ENCODE data around the gene PSENEN.

PSENEN gene, protein sequence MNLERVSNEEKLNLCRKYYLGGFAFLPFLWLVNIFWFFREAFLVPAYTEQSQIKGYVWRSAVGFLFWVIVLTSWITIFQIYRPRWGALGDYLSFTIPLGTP

DNA sequence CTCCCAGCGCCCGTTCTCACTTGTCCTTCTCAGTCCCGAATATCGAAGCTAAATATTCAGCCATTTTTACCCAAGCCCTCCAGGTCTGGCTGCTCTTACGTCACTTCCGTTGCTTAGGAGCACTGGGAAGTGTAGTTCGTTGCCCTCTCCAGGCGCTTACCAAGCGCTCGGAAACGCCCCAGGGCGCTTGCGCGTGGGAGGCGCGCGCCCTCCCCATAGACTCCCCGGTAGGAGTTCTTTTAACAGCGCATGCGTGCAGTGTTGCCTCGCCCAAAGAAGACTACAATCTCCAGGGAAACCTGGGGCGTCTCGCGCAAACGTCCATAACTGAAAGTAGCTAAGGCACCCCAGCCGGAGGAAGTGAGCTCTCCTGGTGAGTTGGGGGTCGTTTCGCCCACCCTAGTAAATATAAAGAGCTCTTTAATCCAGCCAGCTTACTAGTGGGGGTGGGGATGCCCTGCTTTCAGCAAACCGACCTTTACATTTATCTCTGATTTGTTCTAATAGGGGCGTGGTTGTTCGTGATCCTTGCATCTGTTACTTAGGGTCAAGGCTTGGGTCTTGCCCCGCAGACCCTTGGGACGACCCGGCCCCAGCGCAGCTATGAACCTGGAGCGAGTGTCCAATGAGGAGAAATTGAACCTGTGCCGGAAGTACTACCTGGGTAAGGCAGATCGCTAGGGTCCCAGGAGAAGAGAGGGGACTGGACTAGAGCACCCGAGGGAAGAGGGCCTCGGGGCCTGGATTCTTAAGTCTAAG, at the start of gene PSENEN, which contains the start of gene U2AF1L4:
TSS of gene PSENEN (plus strand) at position 324 of the 759 bp plus-strand sequence. CDS start at position 604, 280 bp downstream.
TSS of gene U2AF1L4 (minus strand) at position 91 of the 759 bp plus-strand sequence. CDS start at position 64, 27 bp downstream.
- DNase-seq (ENCODE audit: low read depth in 1 of 2, low spot score in 1 of 2): peak; percentile 86 to 96

DNA sequence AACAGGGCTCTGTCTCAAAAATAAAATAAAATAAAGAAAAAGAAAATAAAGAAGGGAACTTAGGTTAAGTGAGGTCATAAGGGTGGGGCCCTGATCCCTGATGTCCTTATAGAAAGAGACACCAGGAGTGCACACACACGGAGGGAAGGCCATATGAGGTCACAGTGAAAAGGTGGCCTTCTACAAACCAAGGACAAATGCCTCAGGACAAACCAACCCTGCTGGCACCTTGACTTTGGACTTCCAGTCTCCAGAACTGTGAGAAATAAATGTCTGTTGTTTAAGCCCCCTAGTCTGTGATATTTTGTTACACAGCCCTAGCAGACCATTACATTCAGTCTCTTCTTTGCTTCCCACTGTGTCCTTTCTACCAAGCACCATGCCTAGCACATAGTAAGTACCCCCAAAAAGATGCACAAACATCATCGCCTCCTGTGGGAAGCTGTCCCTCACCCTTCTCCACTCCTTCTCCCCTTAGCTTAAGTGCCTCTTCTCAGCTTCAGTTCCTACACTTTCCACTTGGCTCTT, 49.5 kb upstream of the PSENEN start:
- no peak for DNase-seq (ENCODE audit: low read depth in 1 of 2, low spot score in 1 of 2)

DNA sequence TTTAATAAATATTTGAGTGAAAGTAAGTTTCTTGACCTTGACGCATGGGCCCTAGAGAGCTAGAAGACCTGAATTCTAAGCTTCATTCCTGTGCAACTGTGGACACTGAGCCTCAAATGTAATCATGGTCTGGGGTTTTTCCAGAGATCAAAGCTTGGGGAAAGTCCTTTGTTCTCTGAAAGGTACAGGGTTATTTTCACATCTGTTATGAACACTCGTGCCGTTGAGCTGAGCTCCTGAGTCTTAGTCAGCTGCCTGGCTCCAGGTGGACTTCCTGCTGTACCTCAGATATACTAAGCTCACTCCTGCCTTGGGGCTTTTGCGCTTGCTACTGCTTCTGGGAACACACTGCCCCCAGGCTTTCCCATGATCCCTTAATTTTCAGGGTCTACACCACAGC, 48.6 kb upstream of the PSENEN start:
- DNase-seq (ENCODE audit: low read depth in 1 of 2, low spot score in 1 of 2): no peak

DNA sequence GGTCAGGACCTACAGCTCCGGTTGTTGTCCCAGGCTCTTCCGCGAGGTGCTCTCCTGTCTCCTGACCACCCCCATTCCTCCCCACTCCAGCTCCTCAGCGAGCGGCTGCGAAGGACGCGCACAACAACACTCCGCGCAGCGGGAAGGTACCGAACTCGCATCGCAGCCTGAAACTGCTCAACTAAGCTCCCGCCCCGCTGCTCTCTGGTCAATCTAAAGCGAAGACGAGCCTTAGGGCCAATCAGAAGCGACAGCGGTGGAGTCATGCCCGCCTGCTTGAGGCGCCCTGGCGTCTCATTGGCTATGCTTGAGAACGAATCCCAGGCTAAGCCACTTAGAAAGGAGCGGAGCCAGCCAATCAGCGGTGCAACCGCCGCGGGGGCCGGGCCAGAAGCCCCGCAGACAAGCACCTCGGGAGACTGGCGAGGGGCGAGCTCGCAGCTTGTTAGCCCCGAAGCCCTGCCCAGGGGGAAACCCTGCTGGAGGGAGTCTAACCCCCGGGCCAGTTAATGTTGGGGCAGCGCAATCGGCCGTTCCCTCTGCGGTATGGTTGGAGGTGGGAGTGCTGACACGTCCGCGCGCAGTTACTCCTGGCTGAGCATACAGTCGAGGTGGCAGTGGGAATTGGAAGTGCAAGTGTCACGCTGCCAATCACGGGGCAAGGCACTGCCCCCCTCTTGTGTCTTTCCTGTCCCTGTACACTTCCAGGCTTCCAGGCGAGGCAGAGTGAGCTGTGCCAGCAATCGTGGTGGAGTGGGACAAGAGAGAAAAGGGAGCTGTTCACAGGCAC, 43.0 kb upstream of the PSENEN start:
- peak; percentile 79 to 86 for DNase-seq (ENCODE audit: low read depth in 1 of 2, low spot score in 1 of 2)

DNA sequence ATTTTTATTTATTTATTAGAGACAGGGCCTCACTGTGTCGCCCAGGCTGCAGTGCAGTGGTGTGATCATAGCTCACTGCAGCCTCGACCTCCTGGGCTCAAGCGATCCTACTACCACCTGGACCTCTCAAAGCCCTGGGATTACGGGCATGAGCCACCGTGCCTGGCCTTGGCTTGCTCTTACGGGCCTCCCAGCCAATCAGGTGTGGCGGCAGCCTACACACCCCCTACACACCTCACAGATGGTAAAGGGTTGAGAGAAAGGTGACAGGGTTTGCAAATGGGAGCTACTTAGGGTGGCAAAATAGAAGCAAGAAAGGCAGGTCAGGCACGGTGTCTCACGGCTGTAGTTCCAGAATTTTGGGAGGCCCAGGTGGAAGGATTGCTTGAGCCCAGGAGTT, 42.1 kb upstream of the PSENEN start:
- DNase-seq (ENCODE audit: low read depth in 1 of 2, low spot score in 1 of 2): no peak

DNA sequence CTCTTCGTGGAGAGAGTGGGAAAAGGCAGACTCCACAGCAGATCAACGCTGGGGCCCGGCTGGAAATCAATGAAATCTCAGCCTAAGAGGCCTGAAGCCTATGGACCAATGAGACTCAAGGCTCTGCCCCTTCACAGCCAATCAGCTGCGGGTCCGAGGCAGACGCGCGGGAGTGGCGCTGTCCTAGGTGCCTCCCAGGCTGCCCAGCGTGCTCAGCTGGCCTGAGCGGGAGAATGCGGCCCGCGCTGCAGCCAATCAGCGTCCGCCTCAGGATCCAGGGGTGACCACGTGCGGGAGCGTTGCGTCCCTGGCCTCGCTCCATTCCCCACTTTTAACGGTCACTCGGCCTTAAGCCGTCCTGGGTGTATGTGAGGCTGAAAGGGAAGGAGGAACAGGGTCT, 41.2 kb upstream of the PSENEN start, which contains the start of gene ZBTB32:
TSS of gene ZBTB32 (plus strand) at position 341 of the 400 bp plus-strand sequence. CDS start 10,069 bp downstream, outside the sequence.
- no peak for DNase-seq (ENCODE audit: low read depth in 1 of 2, low spot score in 1 of 2)

DNA sequence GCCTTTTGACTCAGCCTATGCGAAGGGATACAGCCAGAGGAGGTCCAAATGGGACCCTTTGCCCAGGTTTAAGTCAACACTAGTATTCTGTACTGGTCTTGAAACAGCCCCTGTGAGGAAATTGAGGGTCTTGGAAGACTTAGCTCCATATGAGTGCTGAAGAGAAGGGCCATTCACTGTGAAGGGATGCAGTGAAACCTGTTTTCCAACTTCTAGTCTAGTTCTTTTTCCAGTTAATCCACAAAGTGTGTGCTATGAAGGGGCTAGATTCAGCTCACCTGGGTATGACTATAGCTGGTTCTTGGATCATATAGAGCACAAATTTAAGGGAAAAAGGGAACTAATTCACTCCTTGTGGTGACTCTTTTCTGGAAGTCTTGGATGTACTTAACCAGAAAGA, 37.1 kb upstream of the PSENEN start:
- no peak for DNase-seq (ENCODE audit: low read depth in 1 of 2, low spot score in 1 of 2)

DNA sequence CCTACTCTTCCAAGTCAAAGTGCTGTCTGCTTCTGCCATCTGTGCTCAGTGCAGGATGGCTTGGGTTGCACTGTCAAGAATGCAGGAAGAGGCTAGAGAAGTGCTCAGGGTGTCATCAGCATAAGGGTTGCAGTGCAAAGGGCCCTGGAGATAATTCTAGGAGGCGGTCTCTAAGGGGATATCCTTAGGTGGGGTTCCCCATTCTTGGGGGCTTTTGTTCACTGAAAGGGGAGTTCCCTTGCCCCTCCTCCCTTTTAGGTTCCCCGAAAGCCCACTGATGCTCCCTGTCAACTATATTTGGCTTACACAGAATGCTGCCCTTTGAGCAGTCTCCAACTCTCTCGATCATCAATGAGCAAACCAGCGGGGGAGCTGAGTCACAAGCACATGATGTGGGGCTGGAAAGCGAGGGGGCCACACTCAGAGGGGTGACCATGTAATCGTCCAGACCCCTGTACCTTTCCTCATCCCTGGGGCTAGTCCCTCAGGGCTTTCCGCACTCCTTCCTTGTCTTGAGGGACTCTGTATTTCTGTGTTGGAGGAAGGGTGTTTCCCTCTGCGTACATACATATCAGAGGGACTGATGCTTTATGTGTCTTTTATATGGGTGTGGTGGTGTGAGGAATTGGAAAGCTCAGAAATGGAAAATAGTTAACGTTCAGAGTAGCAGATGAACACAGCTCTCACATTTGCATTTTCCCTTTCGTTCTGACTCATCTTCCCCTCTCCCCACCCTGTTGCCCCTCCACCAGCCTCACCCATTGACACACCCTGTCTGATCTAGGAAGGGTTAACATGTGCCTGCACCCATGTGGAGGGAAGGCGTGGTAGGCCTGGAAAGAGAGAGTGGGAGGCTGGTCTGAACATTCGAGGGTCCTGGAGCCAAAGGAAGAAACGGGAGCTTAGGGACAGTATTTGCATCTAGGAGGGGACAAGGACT, 34.4 kb upstream of the PSENEN start:
- peak in 1 of 2 donors; percentile 29 for DNase-seq (ENCODE audit: low read depth in 1 of 2, low spot score in 1 of 2)

DNA sequence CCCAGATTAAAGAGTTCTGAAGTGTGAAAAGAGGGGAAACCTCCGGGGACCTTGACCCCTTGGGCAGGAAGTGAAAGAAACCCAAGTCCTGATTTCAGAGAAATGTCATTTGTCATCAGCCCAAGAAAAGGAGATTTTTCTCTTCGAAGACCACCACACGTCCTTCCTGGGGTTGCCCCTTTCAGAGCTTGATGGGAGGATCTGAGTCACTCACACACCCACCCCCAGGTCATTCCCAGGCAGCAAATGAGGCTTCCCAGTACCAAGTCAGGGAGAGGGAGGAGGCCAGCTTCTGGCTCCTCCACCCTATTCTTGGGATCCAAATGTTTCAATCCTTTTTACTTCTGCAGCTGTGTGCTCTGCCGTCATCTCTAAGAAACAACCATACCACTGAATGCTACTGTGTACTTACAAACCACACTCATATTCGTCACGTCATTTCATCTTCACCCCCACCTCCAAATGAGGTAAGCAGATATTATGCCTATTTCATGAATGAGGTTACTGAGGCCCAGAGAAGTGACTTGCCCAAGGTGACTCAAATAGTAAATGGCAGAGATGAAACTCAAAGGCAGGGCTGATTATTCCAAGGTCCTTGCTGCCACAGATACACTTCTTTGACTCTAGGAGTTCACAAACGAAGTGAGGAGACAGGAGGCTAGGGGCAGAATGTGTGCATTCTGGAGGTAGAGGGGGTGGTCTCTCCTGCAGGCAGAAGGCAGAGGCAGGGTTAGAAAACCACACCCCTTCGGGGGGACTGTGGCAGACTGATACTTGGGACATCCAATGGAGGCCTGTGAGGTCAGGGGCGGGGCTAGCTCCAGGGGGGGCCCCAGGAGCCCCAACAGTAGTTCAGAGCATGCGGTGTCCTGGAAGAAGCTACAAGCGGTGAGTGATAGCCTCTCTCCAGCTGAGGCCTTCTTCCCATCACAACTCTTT, 32.6 kb upstream of the PSENEN start:
- DNase-seq (ENCODE audit: low read depth in 1 of 2, low spot score in 1 of 2): peak in 1 of 2 donors; percentile 28

DNA sequence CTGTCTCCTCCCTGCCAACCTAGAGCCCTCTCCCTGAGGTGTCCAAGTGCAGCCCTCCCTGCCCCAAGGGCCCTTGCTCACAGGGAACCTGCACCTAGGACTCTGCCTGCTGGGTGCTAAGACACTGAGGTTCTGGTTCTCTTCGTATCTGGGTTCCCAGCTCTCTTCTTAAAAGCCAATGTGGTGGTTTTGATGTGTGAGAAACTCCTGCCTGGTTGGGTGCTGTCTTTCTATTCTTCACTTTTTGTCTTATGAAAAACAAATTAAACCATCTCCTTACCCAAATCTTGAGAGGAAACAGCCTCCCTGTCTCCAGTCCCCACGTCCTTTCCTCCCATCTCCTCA, 32.0 kb upstream of the PSENEN start:
- DNase-seq (ENCODE audit: low read depth in 1 of 2, low spot score in 1 of 2): no peak

DNA sequence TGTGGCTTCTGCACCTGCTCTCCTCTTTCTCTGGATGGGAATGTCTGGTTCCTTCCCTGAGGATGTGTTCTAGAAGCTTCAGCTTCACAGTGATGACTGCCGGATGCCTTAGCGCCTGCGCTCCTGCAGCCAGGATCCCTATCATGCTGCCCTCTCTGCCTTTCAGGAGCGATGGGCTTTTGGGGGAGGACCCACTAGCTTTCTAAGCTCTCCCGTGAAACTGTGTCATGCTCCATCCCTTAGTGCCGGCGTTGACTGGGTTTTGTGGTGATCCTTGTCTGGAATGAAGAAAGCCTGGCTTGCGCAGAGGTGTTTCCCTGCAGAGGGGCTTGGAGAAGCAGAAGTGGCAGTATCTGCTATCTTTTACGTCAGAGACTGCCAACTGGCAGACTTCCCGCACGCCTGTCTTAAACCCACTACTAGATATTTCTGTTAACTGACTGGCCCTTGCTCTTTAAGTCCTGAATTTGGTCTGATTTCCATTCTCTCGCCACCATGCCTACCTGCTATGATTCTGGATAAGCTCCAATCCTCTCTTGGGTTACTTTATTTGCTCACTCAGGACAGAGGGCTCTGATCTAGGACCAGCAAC, 31.5 kb upstream of the PSENEN start:
- no peak for DNase-seq (ENCODE audit: low read depth in 1 of 2, low spot score in 1 of 2)

DNA sequence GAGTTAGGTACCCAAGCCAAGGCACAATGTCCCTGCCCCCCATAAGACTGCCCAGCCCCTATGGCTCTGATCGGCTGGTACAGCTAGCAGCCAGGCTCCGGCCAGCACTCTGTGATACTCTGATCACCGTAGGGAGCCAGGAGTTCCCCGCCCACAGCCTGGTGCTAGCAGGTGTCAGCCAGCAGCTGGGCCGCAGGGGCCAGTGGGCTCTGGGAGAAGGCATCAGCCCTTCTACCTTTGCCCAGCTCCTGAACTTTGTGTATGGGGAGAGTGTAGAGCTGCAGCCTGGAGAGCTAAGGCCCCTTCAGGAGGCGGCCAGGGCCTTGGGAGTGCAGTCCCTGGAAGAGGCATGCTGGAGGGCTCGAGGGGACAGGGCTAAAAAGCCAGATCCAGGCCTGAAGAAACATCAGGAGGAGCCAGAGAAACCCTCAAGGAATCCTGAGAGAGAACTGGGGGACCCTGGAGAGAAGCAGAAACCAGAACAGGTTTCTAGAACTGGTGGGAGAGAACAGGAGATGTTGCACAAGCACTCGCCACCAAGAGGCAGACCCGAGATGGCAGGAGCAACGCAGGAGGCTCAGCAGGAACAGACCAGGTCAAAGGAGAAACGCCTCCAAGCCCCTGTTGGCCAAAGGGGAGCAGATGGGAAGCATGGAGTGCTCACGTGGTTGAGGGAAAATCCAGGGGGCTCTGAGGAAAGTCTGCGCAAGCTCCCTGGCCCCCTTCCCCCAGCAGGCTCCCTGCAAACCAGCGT, 30.7 kb upstream of the PSENEN start:
- no peak for DNase-seq (ENCODE audit: low read depth in 1 of 2, low spot score in 1 of 2)

DNA sequence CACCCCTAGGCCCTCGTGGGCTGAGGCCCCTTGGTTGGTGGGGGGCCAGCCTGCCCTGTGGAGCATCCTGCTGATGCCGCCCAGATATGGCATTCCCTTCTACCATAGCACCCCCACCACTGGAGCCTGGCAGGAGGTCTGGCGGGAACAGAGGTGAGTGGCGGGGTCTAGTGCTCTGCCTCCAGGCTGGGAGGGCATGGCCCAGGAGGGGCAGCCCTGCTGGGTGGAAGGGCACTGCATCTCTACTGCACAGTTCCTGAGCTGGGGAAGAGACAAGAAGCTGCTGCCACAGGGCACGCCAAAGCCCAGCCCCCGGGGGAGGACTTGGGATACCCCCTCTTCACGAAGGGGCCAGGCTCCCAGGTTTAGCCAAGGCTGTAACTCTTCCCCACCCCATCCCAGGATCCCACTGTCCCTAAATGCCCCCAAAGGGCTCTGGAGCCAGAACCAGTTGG, 30.1 kb upstream of the PSENEN start:
- DNase-seq (ENCODE audit: low read depth in 1 of 2, low spot score in 1 of 2): no peak

DNA sequence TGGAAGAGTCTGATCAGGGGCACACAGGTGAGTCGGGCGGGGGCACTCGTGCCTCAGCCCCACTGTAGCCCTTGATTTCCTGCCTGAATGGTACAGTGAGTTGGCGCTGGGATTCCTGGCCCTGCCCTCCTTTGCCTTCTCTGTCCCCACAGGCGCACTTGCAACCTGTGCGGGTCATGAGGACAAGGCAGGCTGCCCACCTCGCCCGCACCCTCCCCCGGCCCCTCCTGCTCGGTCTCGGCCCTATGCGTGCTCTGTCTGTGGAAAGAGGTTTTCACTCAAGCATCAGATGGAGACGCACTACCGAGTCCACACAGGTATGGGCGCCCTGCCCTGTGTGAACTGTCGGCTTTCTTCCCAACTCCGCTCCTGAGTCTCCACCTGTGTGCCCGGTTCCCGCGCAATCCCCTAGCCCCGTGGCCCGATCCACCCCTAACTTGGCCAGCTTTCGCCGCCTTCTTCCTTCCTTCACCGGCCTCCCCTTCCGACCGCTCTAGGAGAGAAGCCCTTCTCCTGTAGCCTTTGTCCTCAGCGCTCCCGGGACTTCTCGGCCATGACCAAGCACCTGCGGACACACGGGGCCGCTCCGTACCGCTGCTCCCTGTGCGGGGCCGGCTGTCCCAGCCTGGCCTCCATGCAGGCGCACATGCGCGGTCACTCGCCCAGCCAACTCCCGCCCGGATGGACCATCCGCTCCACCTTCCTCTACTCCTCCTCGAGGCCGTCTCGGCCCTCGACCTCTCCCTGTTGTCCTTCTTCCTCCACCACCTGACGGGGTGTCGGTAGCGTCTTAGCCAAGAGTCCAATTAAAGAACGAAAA, 29.3 kb upstream of the PSENEN start:
- DNase-seq (ENCODE audit: low read depth in 1 of 2, low spot score in 1 of 2): no peak

DNA sequence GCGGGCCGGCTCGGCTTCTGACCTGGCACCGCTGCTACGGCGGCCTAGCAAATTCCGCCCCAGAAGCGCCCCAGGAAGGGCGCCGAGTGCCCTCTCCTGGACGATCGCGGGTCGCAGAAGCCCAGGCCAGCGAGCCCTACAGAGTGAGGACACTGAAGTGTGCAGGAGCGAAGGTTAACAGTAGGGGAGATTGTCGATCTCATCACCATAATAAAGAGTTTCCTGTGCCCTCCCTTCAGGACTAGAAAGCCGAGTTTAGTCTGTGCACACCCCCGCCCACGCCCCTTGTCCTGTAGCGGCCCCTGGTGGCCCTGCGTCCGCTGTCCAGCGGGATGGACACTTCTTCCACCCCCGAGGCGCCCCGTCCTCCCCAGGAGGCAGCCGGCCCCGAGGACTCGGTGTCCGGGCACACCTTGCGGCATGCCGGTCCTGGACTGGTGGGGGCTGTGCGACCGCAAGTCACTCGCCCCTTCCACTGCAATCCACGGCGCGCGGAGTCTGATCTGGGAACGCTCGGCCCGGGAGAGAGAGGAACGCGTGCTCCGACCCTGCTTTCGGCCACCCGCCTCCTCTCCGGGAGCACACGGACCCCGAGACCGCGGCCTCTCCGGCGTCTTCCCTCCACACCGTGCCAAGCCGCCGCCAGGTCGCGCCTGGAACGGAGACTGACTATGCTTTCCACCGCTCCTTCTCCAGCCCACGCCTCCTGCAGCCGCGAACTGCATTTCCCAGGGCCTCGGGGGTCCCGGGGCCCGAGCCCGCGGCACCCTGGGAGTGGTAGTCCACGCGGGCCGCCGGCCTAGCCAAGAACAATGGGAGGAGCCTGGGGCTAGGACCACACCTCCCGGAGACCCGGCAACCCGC, 28.4 kb upstream of the PSENEN start:
- DNase-seq (ENCODE audit: low read depth in 1 of 2, low spot score in 1 of 2): peak; percentile 92 to 95

DNA sequence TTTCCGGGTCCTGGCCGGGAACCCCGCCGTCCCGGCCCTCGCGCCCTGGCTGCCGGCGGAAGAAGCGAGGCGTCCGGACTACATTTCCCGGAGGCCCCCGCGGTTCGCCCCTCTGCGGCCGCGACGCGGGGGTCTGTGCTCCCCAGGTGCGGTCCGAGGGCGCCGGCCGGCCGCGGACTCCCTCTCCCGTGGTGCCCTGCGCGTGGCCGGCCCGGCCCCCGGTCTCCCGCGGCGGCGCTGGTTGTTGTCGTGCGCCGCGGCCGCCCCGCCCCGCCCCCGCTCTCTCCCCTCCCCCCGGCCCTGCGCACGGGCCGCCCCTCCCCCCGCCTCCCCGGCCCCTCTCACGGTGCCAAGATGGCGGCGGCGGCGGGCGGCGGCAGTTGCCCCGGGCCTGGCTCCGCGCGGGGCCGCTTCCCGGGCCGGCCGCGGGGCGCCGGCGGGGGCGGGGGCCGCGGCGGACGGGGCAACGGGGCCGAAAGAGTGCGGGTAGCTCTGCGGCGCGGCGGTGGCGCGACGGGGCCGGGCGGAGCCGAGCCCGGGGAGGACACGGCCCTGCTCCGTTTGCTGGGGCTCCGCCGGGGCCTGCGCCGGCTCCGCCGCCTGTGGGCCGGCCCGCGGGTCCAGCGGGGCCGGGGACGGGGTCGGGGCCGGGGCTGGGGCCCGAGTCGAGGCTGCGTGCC, 27.6 kb upstream of the PSENEN start, which contains the start of gene KMT2B:
TSS of gene KMT2B (plus strand) at position 339 of the 680 bp plus-strand sequence. CDS start at position 355, 16 bp downstream.
- no peak for DNase-seq (ENCODE audit: low read depth in 1 of 2, low spot score in 1 of 2)

Measured in activated T-helper 1 cell treated with anti-CD3 and anti-CD28 coated beads, Interleukin-2, amount 50 U/mL, for 16 hours (primary cell).